Loucy (cell line): ENCODE measurements around the gene STK11IP.

Experiments
- H2AFZ ChIP-seq: fragments of 200-600 bp; sonication (generic); 2 replicates; pipeline ENCODE4 v1.6.0; 2016; ENCODE audit warnings: antibody characterized with exemption, mild to moderate bottlenecking, low read length, moderate library complexity
- H3F3A ChIP-seq: fragments of 200-600 bp; 2 replicates; pipeline ENCODE4 v1.6.0; 2016; ENCODE audit warnings: antibody characterized with exemption, low read depth, mild to moderate bottlenecking
- H3K27me3 ChIP-seq: fragments of 200-600 bp; sonication (generic); 2 replicates; pipeline ENCODE4 v1.6.1; 2014; ENCODE audit warnings: low read length, mild to moderate bottlenecking; ENCODE audit not compliant: insufficient read depth, poor library complexity, severe bottlenecking
- H3K36me3 ChIP-seq: fragments of 200-600 bp; sonication (generic); 2 replicates; pipeline ENCODE4 v1.6.1; 2016; ENCODE audit warnings: low read length; ENCODE audit not compliant: insufficient read depth
- H3K4me1 ChIP-seq: fragments of 200-600 bp; sonication (generic); 2 replicates; pipeline ENCODE4 v1.5.1; 2014; ENCODE audit warnings: low read length, mild to moderate bottlenecking; ENCODE audit not compliant: insufficient read depth, poor library complexity, severe bottlenecking
- H3K4me2 ChIP-seq: fragments of 200-600 bp; sonication (generic); 2 replicates; pipeline ENCODE4 v1.6.0; 2014; ENCODE audit warnings: antibody characterized with exemption, low read length, low read depth, mild to moderate bottlenecking; ENCODE audit not compliant: poor library complexity, severe bottlenecking
- H3K4me3 ChIP-seq: fragments of 200-600 bp; sonication (generic); 2 replicates; pipeline ENCODE4 v1.5.1; 2014; ENCODE audit warnings: low read length, mild to moderate bottlenecking, mixed read lengths; ENCODE audit not compliant: poor library complexity, severe bottlenecking
- H3K79me2 ChIP-seq: fragments of 200-600 bp; sonication (generic); 2 replicates; pipeline ENCODE4 v1.6.1; 2014; ENCODE audit warnings: low read length; ENCODE audit not compliant: insufficient read depth
- H3K9ac ChIP-seq: fragments of 200-600 bp; sonication (generic); 2 replicates; pipeline ENCODE4 v1.6.0; 2014; ENCODE audit warnings: mild to moderate bottlenecking, low read depth, low read length, moderate library complexity; ENCODE audit not compliant: poor library complexity, severe bottlenecking
- H3K9me2 ChIP-seq: fragments of 200-600 bp; sonication (generic); replicated peaks from 2 replicates; pipeline ENCODE4 v1.6.1; 2016; ENCODE audit warnings: low read depth, low read length, mixed read lengths
- H3K9me3 ChIP-seq: fragments of 200-600 bp; sonication (generic); 2 replicates; pipeline ENCODE4 v1.6.1; 2014; ENCODE audit warnings: mild to moderate bottlenecking, antibody characterized with exemption, low read length, low read depth; ENCODE audit not compliant: insufficient read depth
- H4K20me1 ChIP-seq: fragments of 200-600 bp; sonication (generic); 2 replicates; pipeline ENCODE4 v1.6.0; 2014; ENCODE audit warnings: antibody characterized with exemption, low read length, mild to moderate bottlenecking; ENCODE audit not compliant: insufficient read depth, poor library complexity, severe bottlenecking
- EZH2phosphoT487 ChIP-seq: fragments of 200-600 bp; IDR thresholded peaks from 2 replicates; pipeline ENCODE4 v1.6.1; 2018; ENCODE audit warnings: antibody characterized with exemption, mild to moderate bottlenecking, moderate library complexity, borderline replicate concordance
- TF ChIP-seq, protein P1 (sequence below): fragments of 200-600 bp; sonication (generic); conservative IDR thresholded peaks from 2 replicates; pipeline ENCODE4 v1.5.1; 2014; ENCODE audit warnings: mild to moderate bottlenecking, antibody characterized with exemption, low read length

The STK11IP gene

DNA sequence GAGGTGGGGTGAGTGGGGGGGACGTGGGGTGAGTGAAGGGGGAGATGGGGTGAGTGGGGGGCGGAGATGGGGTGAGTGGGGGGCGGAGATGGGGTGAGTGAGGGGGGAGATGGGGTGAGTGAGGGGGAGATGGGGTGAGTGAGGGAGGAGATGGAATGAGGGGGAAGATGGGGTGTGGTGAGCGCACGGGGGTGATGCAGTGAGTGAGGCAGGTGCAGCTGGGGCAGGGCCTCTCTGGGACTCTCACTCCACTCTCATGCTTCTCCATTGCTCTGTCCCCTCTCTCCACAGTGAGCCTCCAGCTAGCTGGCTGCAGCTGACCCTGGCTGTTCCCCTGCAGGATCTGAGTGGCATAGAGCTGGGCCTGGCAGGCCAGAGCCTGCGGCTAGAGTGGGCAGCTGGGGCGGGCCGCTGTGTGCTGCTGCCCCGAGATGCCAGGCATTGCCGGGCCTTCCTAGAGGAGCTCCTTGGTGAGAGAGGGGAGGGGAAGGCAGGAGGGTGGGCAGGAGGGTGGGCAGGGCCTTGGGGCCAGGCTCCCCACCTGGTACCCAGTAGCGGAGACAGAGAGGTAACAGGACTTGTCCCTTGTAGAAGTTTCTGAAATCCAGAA, 15.9 kb downstream of the STK11IP start:
- no peak overlapping the region for H3K4me3 ChIP-seq
- H2AFZ ChIP-seq: no peak overlapping the region
- no peaks in the 10 kb centered on the region for H3K27me3 ChIP-seq
- no peaks in the 10 kb centered on the region for H3K79me2 ChIP-seq
- peaks cover 5% of the 10 kb centered on the region; the same call in 1 of the 2 replicates for H3K36me3 ChIP-seq
- H3F3A ChIP-seq: no peaks in the 10 kb centered on the region
- H3K9me2 ChIP-seq: no peaks in the 10 kb centered on the region
- no peaks in the 10 kb centered on the region for H3K9me3 ChIP-seq
- TF ChIP-seq, protein P1, sequence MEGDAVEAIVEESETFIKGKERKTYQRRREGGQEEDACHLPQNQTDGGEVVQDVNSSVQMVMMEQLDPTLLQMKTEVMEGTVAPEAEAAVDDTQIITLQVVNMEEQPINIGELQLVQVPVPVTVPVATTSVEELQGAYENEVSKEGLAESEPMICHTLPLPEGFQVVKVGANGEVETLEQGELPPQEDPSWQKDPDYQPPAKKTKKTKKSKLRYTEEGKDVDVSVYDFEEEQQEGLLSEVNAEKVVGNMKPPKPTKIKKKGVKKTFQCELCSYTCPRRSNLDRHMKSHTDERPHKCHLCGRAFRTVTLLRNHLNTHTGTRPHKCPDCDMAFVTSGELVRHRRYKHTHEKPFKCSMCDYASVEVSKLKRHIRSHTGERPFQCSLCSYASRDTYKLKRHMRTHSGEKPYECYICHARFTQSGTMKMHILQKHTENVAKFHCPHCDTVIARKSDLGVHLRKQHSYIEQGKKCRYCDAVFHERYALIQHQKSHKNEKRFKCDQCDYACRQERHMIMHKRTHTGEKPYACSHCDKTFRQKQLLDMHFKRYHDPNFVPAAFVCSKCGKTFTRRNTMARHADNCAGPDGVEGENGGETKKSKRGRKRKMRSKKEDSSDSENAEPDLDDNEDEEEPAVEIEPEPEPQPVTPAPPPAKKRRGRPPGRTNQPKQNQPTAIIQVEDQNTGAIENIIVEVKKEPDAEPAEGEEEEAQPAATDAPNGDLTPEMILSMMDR: no peak
- no peak for TF ChIP-seq EZH2phosphoT487
- no peaks in the 10 kb centered on the region for H3K4me1 ChIP-seq
- no peak overlapping the region for H3K4me2 ChIP-seq
- no peaks in the 10 kb centered on the region for H4K20me1 ChIP-seq
- no peak overlapping the region for H3K9ac ChIP-seq

DNA sequence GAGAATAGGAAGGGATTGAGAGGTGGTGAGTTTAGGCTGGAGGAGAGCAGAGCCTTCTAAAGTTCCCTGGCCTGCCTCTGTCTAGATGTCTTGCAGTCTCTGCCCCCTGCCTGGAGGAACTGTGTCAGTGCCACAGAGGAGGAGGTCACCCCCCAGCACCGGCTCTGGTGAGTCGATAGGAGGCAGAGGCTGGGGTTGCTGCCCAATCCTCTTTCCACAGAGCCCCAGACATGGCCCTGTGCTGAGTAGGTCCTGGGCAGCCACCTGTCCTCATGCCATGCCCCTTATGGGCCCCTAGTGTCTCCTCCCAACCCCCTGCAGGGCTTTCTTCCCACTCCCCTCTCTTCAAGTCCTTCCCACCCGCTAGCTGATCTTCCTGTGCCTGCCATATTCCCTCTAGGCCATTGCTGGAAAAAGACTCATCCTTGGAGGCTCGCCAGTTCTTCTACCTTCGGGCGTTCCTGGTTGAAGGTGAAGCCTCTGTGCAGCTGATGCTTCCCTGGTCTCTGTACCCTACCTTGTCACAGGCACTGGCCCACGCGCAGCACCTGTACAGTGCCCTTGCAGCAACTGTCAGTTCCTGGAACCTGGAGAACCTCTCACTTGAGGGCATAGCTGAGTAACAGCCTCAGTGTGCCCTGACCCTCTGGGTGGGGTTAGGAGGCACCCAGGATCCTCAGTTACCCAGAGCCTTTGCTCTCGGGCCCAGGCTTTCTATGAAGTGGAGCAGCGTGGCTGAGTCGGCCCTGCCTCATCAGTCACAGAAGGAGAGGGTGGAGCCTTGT, 16.6 kb downstream of the STK11IP start:
- no peaks in the 10 kb centered on the region for H3F3A ChIP-seq
- no peak overlapping the region for H3K9ac ChIP-seq
- no peak overlapping the region for H3K4me2 ChIP-seq
- H3K79me2 ChIP-seq: no peaks in the 10 kb centered on the region
- peaks cover 5% of the 10 kb centered on the region; the same call in 1 of the 2 replicates for H3K36me3 ChIP-seq
- H3K4me1 ChIP-seq: no peaks in the 10 kb centered on the region
- H3K4me3 ChIP-seq: no peak overlapping the region
- no peaks in the 10 kb centered on the region for H4K20me1 ChIP-seq
- TF ChIP-seq, protein P1: no peak
- no peak for TF ChIP-seq EZH2phosphoT487
- H2AFZ ChIP-seq: no peak overlapping the region
- no peaks in the 10 kb centered on the region for H3K9me3 ChIP-seq
- H3K9me2 ChIP-seq: no peaks in the 10 kb centered on the region
- no peaks in the 10 kb centered on the region for H3K27me3 ChIP-seq

DNA sequence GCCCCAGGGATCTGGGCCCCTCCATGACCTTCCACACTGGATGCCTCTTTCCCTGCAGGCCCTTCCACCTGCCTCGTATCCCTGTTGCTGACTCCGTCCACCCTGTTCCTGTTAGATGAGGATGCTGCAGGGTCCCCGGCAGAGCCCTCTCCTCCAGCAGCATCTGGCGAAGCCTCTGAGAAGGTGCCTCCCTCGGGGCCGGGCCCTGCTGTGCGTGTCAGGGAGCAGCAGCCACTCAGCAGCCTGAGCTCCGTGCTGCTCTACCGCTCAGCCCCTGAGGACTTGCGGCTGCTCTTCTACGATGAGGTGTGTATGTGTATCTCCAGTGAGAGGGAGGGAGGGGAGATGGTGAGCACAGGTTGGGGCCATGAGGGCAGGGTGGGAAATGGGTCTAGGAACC, 17.4 kb downstream of the STK11IP start:
- no peaks in the 10 kb centered on the region for H3K79me2 ChIP-seq
- H3K9ac ChIP-seq: no peak overlapping the region
- peaks cover 5% of the 10 kb centered on the region; the same call in 1 of the 2 replicates for H3K36me3 ChIP-seq
- H4K20me1 ChIP-seq: no peaks in the 10 kb centered on the region
- no peak overlapping the region for H2AFZ ChIP-seq
- H3K4me2 ChIP-seq: no peak overlapping the region
- H3K4me1 ChIP-seq: no peaks in the 10 kb centered on the region
- no peak overlapping the region for H3K4me3 ChIP-seq
- no peaks in the 10 kb centered on the region for H3K9me3 ChIP-seq
- no peaks in the 10 kb centered on the region for H3F3A ChIP-seq
- H3K27me3 ChIP-seq: no peaks in the 10 kb centered on the region
- no peaks in the 10 kb centered on the region for H3K9me2 ChIP-seq
- TF ChIP-seq, protein P1: no peak
- no peak for TF ChIP-seq EZH2phosphoT487
